PC-3 (cell line): Measurements from ENCODE around the gene DHX57. TPM values are rescaled to one million over a fixed set of nuclear protein-coding genes. Genes with fewer than 3 reads are reported as not detected.
A peak's percentile ranks its signal among the peaks of the same experiment; 100 is the strongest.

ENCODE experiments used
- ATAC-seq: fragments of 200-7000 bp; cut with Tn5 transposase; 2 replicates; pipeline ENCODE4 v1.9.1; 2020; ENCODE audit warnings: mild to moderate bottlenecking, moderate library complexity
- BruUV-seq: library from RNA; stranded (reverse); fragments of 400-500 nt; replicated peaks from 2 replicates; lab custom pipeline; 2021; lab: Mats Ljungman, UMichigan
- CTCF ChIA-PET: fragments of 300-600 bp; sonication (Branson Sonifier 250); formaldehyde crosslinking; loops from one replicate; lab custom pipeline; 2022; ENCODE audit warnings: antibody characterized with exemption; lab: Charles Lee
- POLR2A ChIA-PET: fragments of 300-600 bp; sonication (Branson Sonifier 250); formaldehyde crosslinking; loops from one replicate; lab custom pipeline; 2022; ENCODE audit warnings: antibody characterized with exemption; ENCODE audit not compliant: unreplicated experiment; lab: Charles Lee
- DNase-seq: peaks from one replicate; pipeline ENCODE4 v3.0.0-alpha.2; 2015
- H2AFZ ChIP-seq: fragments of 300-600 bp; sonication (generic); 2 replicates; pipeline ENCODE4 v1.6.0; 2016; ENCODE audit warnings: antibody characterized with exemption, low read length
- H3F3A ChIP-seq: fragments of 300-600 bp; sonication (generic); one replicate; pipeline ENCODE4 v1.6.0; 2017; ENCODE audit warnings: antibody characterized with exemption, low read length, control low read depth, mild to moderate bottlenecking; ENCODE audit not compliant: unreplicated experiment
- H3K27ac ChIP-seq: fragments of 300-600 bp; sonication (generic); 2 replicates; pipeline ENCODE4 v1.5.1; 2016; ENCODE audit warnings: mild to moderate bottlenecking, low read length
- H3K27me3 ChIP-seq: fragments of 300-600 bp; sonication (generic); 2 replicates; pipeline ENCODE4 v1.6.1; 2016; ENCODE audit warnings: low read length, mixed read lengths
- H3K36me3 ChIP-seq: fragments of 300-600 bp; sonication (generic); 2 replicates; pipeline ENCODE4 v1.6.1; 2016; ENCODE audit warnings: low read depth, mixed run types, low read length, mixed read lengths
- H3K4me1 ChIP-seq: fragments of 300-600 bp; sonication (generic); 2 replicates; pipeline ENCODE4 v1.5.1; 2016; ENCODE audit warnings: low read length; ENCODE audit not compliant: insufficient read depth
- H3K4me2 ChIP-seq: fragments of 300-600 bp; sonication (generic); 2 replicates; pipeline ENCODE4 v1.6.0; 2016; ENCODE audit warnings: low read length
- H3K4me3 ChIP-seq: fragments of 300-600 bp; sonication (generic); 2 replicates; pipeline ENCODE4 v1.5.1; 2016; ENCODE audit warnings: mild to moderate bottlenecking, low read length, mixed read lengths
- H3K79me2 ChIP-seq: fragments of 300-600 bp; sonication (generic); 2 replicates; pipeline ENCODE4 v1.6.1; 2017; ENCODE audit warnings: low read length, mixed read lengths
- H3K9ac ChIP-seq: fragments of 300-600 bp; sonication (generic); 2 replicates; pipeline ENCODE4 v1.6.0; 2016; ENCODE audit warnings: mild to moderate bottlenecking, low read length
- H3K9me2 ChIP-seq: fragments of 300-600 bp; sonication (generic); replicated peaks from 2 replicates; pipeline ENCODE4 v1.6.1; 2016; ENCODE audit warnings: mixed run types, low read length, mixed read lengths
- H3K9me3 ChIP-seq: fragments of 300-600 bp; sonication (generic); 2 replicates; pipeline ENCODE4 v1.6.1; 2016; ENCODE audit warnings: low read length, mixed read lengths
- H4K20me1 ChIP-seq: fragments of 300-600 bp; sonication (generic); 2 replicates; pipeline ENCODE4 v1.6.1; 2016; ENCODE audit warnings: low read length, mixed read lengths
- CTCF ChIP-seq: fragments of 300-600 bp; sonication (generic); conservative IDR thresholded peaks from 2 replicates; pipeline ENCODE4 v1.5.1; 2017; ENCODE audit warnings: antibody characterized with exemption, low read depth, mild to moderate bottlenecking, low read length
- EZH2 ChIP-seq: fragments of 300-600 bp; sonication (generic); IDR thresholded peaks from one replicate; pipeline ENCODE4 v1.6.1; 2017; ENCODE audit warnings: antibody characterized with exemption, mild to moderate bottlenecking, low read length; ENCODE audit not compliant: unreplicated experiment
- EZH2phosphoT487 ChIP-seq: fragments of 300-600 bp; sonication (generic); IDR thresholded peaks from 2 replicates; pipeline ENCODE4 v1.6.1; 2018; ENCODE audit warnings: mild to moderate bottlenecking, antibody characterized with exemption, low read length, borderline replicate concordance
- intact Hi-C: fragments of 100-400 bp; cut with micrococcal nuclease; formaldehyde crosslinking; loops from 2 replicates; pipeline ENCODE4 v1.9.0; 2023
- total RNA-seq: library from RNA; depleted of rRNA; stranded (reverse); fragments of >200 nt; gene quantifications from 2 replicates; pipeline ENCODE4 v1.2.3, GENCODE V29; 2014

The DHX57 gene
- total RNA-seq, 1 experiment from 2014 or later = 17.5 TPM

DNA sequence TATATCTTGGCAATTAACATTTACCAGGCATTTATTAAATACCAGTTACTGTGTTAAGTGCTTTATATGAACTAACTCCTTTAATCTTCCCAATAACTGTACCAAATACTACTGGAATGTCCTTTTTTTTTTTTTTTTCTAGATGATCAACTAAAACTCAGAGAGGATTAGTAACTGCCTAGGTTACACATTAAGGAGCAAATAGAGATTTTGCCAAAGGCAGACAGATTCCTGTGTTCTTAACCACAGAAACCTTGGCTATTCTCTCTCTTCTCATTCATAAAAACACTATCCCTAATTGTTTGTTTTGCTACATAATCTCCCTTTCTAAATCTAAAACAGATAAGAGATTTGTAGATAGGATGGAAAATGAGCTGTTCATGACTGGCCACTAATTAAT lies 13.3 kb downstream of the DHX57 start:
- ChIA-PET CTCF (no interaction called here), POLR2A (no interaction called here)
- Histone ChIP-seq H3K36me3 (peaks cover 26% of the 10 kb centered on the region), H3K9me3 (no peaks in the 10 kb centered on the region), H2AFZ (no peak overlapping the region), H4K20me1 (no peaks in the 10 kb centered on the region), H3K9ac (no peak overlapping the region), H3K9me2 (no peaks in the 10 kb centered on the region), H3K4me2 (no peak overlapping the region), H3K79me2 (no peaks in the 10 kb centered on the region), H3K4me3 (no peak overlapping the region), H3K27ac (no peak overlapping the region), H3F3A (peaks cover 5% of the 10 kb centered on the region), H3K4me1 (peaks cover 13% of the 10 kb centered on the region), H3K27me3 (no peaks in the 10 kb centered on the region)
- ATAC-seq = no peak
- TF ChIP-seq EZH2phosphoT487 (no peak), CTCF (no peak), EZH2 (no peak)
- DNase-seq = no peak
- intact Hi-C loops = no loop called here
- no TSS peak for BruUV-seq

DNA sequence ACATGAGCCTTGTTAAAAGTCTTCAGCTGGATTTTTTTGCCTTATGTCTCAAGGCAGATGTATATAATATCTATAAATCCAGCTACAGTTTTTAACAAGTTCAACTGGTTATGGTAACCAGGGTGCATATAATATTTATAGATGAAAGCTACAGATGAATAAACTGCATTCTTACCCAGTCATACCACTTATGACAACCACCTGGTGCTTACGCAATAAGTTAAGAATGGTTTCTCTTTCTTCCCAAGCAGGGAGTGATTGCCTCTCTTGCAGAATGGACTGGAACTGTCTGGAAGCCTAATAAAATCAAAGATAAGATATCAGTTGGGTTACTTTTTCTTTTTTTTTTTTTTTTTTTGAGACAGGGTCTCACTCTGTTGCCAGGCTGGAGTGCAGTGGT lies 19.6 kb downstream of the DHX57 start:
- no peaks in the 10 kb centered on the region for H3K27me3 ChIP-seq
- intact Hi-C loops = no loop called here
- no peak overlapping the region for H2AFZ ChIP-seq
- H3K4me2 ChIP-seq = no peak overlapping the region
- no peaks in the 10 kb centered on the region for H3K9me3 ChIP-seq
- H3K9me2 ChIP-seq = no peaks in the 10 kb centered on the region
- peaks cover 46% of the 10 kb centered on the region for H3K36me3 ChIP-seq
- ATAC-seq = no peak
- DNase-seq = peak; percentile 63
- H3K9ac ChIP-seq = no peak overlapping the region
- H4K20me1 ChIP-seq = no peaks in the 10 kb centered on the region
- no peaks in the 10 kb centered on the region for H3K4me1 ChIP-seq
- BruUV-seq = no TSS peak
- ChIA-PET CTCF (no interaction called here), POLR2A (no interaction called here)
- TF ChIP-seq EZH2phosphoT487 (no peak), CTCF (no peak), EZH2 (no peak)
- H3K27ac ChIP-seq = no peak overlapping the region
- H3K79me2 ChIP-seq = no peaks in the 10 kb centered on the region
- no peaks in the 10 kb centered on the region for H3F3A ChIP-seq
- H3K4me3 ChIP-seq = no peak overlapping the region

DNA sequence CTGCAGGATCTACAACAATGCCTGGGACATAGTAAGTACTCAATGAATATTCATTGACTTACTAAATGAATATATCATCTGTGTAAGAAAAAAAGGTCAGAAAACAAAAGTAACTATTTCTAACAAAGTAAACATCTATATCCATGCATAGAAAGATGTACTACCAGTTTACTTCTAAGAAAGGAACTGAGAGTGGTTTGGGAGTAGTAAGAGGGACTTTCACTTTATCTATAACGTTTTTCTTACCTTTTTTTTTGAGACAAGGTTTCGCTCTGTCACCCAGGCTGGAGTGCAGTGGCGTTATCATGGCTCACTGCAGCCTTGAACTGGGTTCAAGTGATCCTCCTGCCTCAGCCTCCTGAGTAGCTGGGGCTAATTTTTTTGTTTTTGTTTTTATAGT lies 25.7 kb downstream of the DHX57 start:
- no TSS peak for BruUV-seq
- H3K4me1 ChIP-seq = no peaks in the 10 kb centered on the region
- ATAC-seq = no peak
- no peak overlapping the region for H3K9ac ChIP-seq
- TF ChIP-seq EZH2 (no peak), EZH2phosphoT487 (no peak), CTCF (no peak)
- H3K4me2 ChIP-seq = no peak overlapping the region
- H4K20me1 ChIP-seq = no peaks in the 10 kb centered on the region
- intact Hi-C loops = no loop called here
- no peaks in the 10 kb centered on the region for H3K79me2 ChIP-seq
- H3F3A ChIP-seq = no peaks in the 10 kb centered on the region
- no peak overlapping the region for H3K27ac ChIP-seq
- no peaks in the 10 kb centered on the region for H3K9me2 ChIP-seq
- ChIA-PET CTCF (no interaction called here), POLR2A (no interaction called here)
- H2AFZ ChIP-seq = no peak overlapping the region
- no peak for DNase-seq
- peaks cover 26% of the 10 kb centered on the region for H3K36me3 ChIP-seq
- H3K9me3 ChIP-seq = no peaks in the 10 kb centered on the region
- H3K4me3 ChIP-seq = no peak overlapping the region
- H3K27me3 ChIP-seq = no peaks in the 10 kb centered on the region
